T-helper 2 cell treated with Interferon-gamma antibody and Interleukin-4, amounts not matched to agents 100 ng/mL and 5 ng/mL, for 36 hours (primary cell): ENCODE results near the gene COA3. TPM values are rescaled to one million over a fixed set of nuclear protein-coding genes. Genes with fewer than 3 reads are reported as not detected.

Source experiments
- intact Hi-C: fragments of 100-400 bp; cut with micrococcal nuclease; formaldehyde crosslinking; loops from one replicate; pipeline ENCODE4 v1.15.1; 2023
- total RNA-seq: library from RNA; stranded (reverse); gene quantifications from 2 replicates; pipeline ENCODE4 v1.2.3, GENCODE V29; 2022

The COA3 gene
- total RNA-seq: 48.9 and 51.3 TPM in 2 replicates

- intact Hi-C loops: loop anchor here (1.0 kb wide), 2 partner anchors 25 to 26 kb away; partner anchors contain the start of genes BECN1 and VPS25
Measured at GRCh38 chr17:42798383-42799380, at the start of gene COA3, which contains the start of gene CNTD1. TSS of gene COA3 (minus strand) at chr17:42798704. CDS start at chr17:42798681, 23 bp downstream. TSS of gene CNTD1 (plus strand) at chr17:42798861. CDS start at chr17:42799068, 207 bp downstream.

- intact Hi-C loops: no loop called here
Measured at GRCh38 chr17:42848093-42848492, 49.6 kb upstream of the COA3 start.

- intact Hi-C loops: no loop called here
Measured at GRCh38 chr17:42846594-42847280, 48.2 kb upstream of the COA3 start.

- intact Hi-C loops: no loop called here
Measured at GRCh38 chr17:42845918-42846593, 47.6 kb upstream of the COA3 start.

- intact Hi-C loops: no loop called here
Measured at GRCh38 chr17:42845556-42845917, 47.0 kb upstream of the COA3 start.

- intact Hi-C loops: no loop called here
Measured at GRCh38 chr17:42844761-42845555, 46.5 kb upstream of the COA3 start.

GRCh38 chr17:42844271-42844670 lies 45.8 kb upstream of the COA3 start, which contains the start of gene AOC2:
TSS of gene AOC2 (plus strand) at chr17:42844580. CDS start at chr17:42844627, 47 bp downstream.
- intact Hi-C loops: no loop called here

- intact Hi-C loops: no loop called here
Measured at GRCh38 chr17:42843358-42843934, 44.9 kb upstream of the COA3 start.

GRCh38 chr17:42841975-42842685 lies 43.6 kb upstream of the COA3 start:
- intact Hi-C loops: no loop called here

GRCh38 chr17:42835732-42836131 lies 37.2 kb upstream of the COA3 start:
- intact Hi-C loops: no loop called here

- intact Hi-C loops: loop anchor here (1.0 kb wide), 2 partner anchors 10 to 164 kb away; partner anchors contain the start of genes BECN1 and RPL27
Measured at GRCh38 chr17:42833767-42834422, 35.4 kb upstream of the COA3 start.

GRCh38 chr17:42832934-42833766 lies 34.6 kb upstream of the COA3 start, which contains the start of gene PSME3:
TSS of gene PSME3 (plus strand) at chr17:42833397. CDS start at chr17:42833632, 235 bp downstream.
- intact Hi-C loops: loop anchor here (1.0 kb wide), 2 partner anchors 9 to 165 kb away; partner anchors contain the start of genes BECN1 and RPL27

- intact Hi-C loops: no loop called here
Measured at GRCh38 chr17:42832213-42832933, 33.9 kb upstream of the COA3 start.

- intact Hi-C loops: no loop called here
Measured at GRCh38 chr17:42830971-42831370, 32.5 kb upstream of the COA3 start.

- intact Hi-C loops: no loop called here
Measured at GRCh38 chr17:42827472-42827871, 29.0 kb upstream of the COA3 start.

GRCh38 chr17:42821176-42821575 lies 22.7 kb upstream of the COA3 start:
- intact Hi-C loops: loop anchor here (5.0 kb wide), 1 partner anchor 99 kb away; no protein-coding TSS in a partner anchor

GRCh38 chr17:42819939-42820535 lies 21.5 kb upstream of the COA3 start:
- intact Hi-C loops: loop anchor here (5.0 kb wide), 1 partner anchor 98 kb away; no protein-coding TSS in a partner anchor
